ENCODE data around the gene RNF144B. TPM values are rescaled to one million over a fixed set of nuclear protein-coding genes. Genes with fewer than 3 reads are reported as not detected.

The RNF144B gene
- total RNA-seq, 1 donor from 2014 or later: 10.2 TPM

- no peak overlapping the region for H3K4me3 Mint-ChIP-seq (ENCODE audit: unreplicated experiment)
- no peak overlapping the region for H3K27ac Mint-ChIP-seq (ENCODE audit: unreplicated experiment)
- H3K4me1 Mint-ChIP-seq (ENCODE audit: low read depth): peaks cover 8% of the 10 kb centered on the region
- no peaks in the 10 kb centered on the region for H3K9me3 Mint-ChIP-seq (ENCODE audit: low read depth)
- no peak for DNase-seq (ENCODE audit: low spot score)
- no peak for TF ChIP-seq CTCF (IDR thresholded peaks at IDR 0.05)
- H3K27me3 Mint-ChIP-seq (ENCODE audit: low read depth): no peaks in the 10 kb centered on the region
- peaks cover 7% of the 10 kb centered on the region for H3K36me3 Mint-ChIP-seq (ENCODE audit: low read depth)
Measured at GRCh38 chr6:18469536-18469935, 82.4 kb downstream of the RNF144B start.

GRCh38 chr6:18471232-18471964 is 84.2 kb downstream of the RNF144B start:
- no peak for DNase-seq (ENCODE audit: low spot score)

GRCh38 chr6:18472941-18473340 is 85.8 kb downstream of the RNF144B start:
- DNase-seq (ENCODE audit: low spot score): no peak
- Mint-ChIP-seq H3K27me3 (ENCODE audit: low read depth) (no peaks in the 10 kb centered on the region), H3K4me3 (ENCODE audit: unreplicated experiment) (no peak overlapping the region), H3K9me3 (ENCODE audit: low read depth) (no peaks in the 10 kb centered on the region), H3K4me1 (ENCODE audit: low read depth) (peaks cover 5% of the 10 kb centered on the region), H3K27ac (ENCODE audit: unreplicated experiment) (no peak overlapping the region), H3K36me3 (ENCODE audit: low read depth) (no peaks in the 10 kb centered on the region)
- TF ChIP-seq CTCF (IDR thresholded peaks at IDR 0.05): no peak

More at GRCh38 chr6:18471232-18471964, 84.2 kb downstream of the RNF144B start:
- Mint-ChIP-seq H3K4me3 (ENCODE audit: unreplicated experiment) (no peak overlapping the region), H3K4me1 (ENCODE audit: low read depth) (peaks cover 8% of the 10 kb centered on the region), H3K27me3 (ENCODE audit: low read depth) (no peaks in the 10 kb centered on the region), H3K36me3 (ENCODE audit: low read depth) (peaks cover 1% of the 10 kb centered on the region), H3K27ac (ENCODE audit: unreplicated experiment) (no peak overlapping the region), H3K9me3 (ENCODE audit: low read depth) (no peaks in the 10 kb centered on the region)
- no peak for TF ChIP-seq CTCF (IDR thresholded peaks at IDR 0.05)

- TF ChIP-seq CTCF (IDR thresholded peaks at IDR 0.05): no peak
- H3K36me3 Mint-ChIP-seq (ENCODE audit: low read depth): no peaks in the 10 kb centered on the region
- no peak for DNase-seq (ENCODE audit: low spot score)
- no peak overlapping the region for H3K4me3 Mint-ChIP-seq (ENCODE audit: unreplicated experiment)
- no peaks in the 10 kb centered on the region for H3K27me3 Mint-ChIP-seq (ENCODE audit: low read depth)
- no peaks in the 10 kb centered on the region for H3K4me1 Mint-ChIP-seq (ENCODE audit: low read depth)
- H3K9me3 Mint-ChIP-seq (ENCODE audit: low read depth): no peaks in the 10 kb centered on the region
- H3K27ac Mint-ChIP-seq (ENCODE audit: unreplicated experiment): no peak overlapping the region
Measured at GRCh38 chr6:18473755-18474154, 86.6 kb downstream of the RNF144B start.

GRCh38 chr6:18477301-18477941 is 90.3 kb downstream of the RNF144B start:
- TF ChIP-seq CTCF (IDR thresholded peaks at IDR 0.05): no peak
- Mint-ChIP-seq H3K9me3 (ENCODE audit: low read depth) (no peaks in the 10 kb centered on the region), H3K4me3 (ENCODE audit: unreplicated experiment) (no peak overlapping the region), H3K36me3 (ENCODE audit: low read depth) (no peaks in the 10 kb centered on the region), H3K4me1 (ENCODE audit: low read depth) (no peaks in the 10 kb centered on the region), H3K27me3 (ENCODE audit: low read depth) (no peaks in the 10 kb centered on the region), H3K27ac (ENCODE audit: unreplicated experiment) (no peak overlapping the region)
- no peak for DNase-seq (ENCODE audit: low spot score)

All from chondrocyte (in vitro differentiated cells).